HEK293 (cell line): ENCODE results near the gene INAVA.

Experiments
- KLF16 ChIP-seq: fragments of 450-650 bp; formaldehyde crosslinking; IDR thresholded peaks from 2 replicates; pipeline ENCODE4 v1.5.1; 2017; ENCODE audit warnings: missing biosample characterization, missing genetic modification characterization
- OSR2 ChIP-seq: fragments of 450-650 bp; formaldehyde crosslinking; IDR thresholded peaks from 2 replicates; pipeline ENCODE4 v1.5.1; 2016; ENCODE audit warnings: missing biosample characterization, missing genetic modification characterization
- PRDM10 ChIP-seq: fragments of 450-650 bp; formaldehyde crosslinking; IDR thresholded peaks from 2 replicates; pipeline ENCODE4 v1.5.1; 2016; ENCODE audit warnings: missing biosample characterization, missing genetic modification characterization
- ZBTB20 ChIP-seq: fragments of 450-650 bp; formaldehyde crosslinking; IDR thresholded peaks from 2 replicates; pipeline ENCODE4 v1.5.1; 2016; ENCODE audit warnings: missing biosample characterization, missing genetic modification characterization
- ZBTB7A ChIP-seq: fragments of 450-650 bp; formaldehyde crosslinking; IDR thresholded peaks from 2 replicates; pipeline ENCODE4 v1.5.1; 2016; ENCODE audit warnings: low read depth, missing biosample characterization, missing genetic modification characterization
- ZFP3 ChIP-seq: fragments of 450-650 bp; formaldehyde crosslinking; IDR thresholded peaks from 2 replicates; pipeline ENCODE4 v1.5.1; 2016; ENCODE audit warnings: low read depth, missing biosample characterization, missing genetic modification characterization
- ZNF146 ChIP-seq: fragments of 450-650 bp; formaldehyde crosslinking; IDR thresholded peaks from 2 replicates; pipeline ENCODE4 v1.5.1; 2016; ENCODE audit warnings: missing biosample characterization, missing genetic modification characterization
- ZNF214 ChIP-seq: fragments of 450-650 bp; formaldehyde crosslinking; IDR thresholded peaks from 2 replicates; pipeline ENCODE4 v1.5.1; 2017; ENCODE audit warnings: missing biosample characterization, mild to moderate bottlenecking, missing genetic modification characterization, borderline replicate concordance
- ZNF274 ChIP-seq, 2 experiments: fragments of 200-500 bp in 1 of 2; fragments of 450-650 bp in 1 of 2; sonication (Bioruptor generic) in 1 of 2; formaldehyde crosslinking in 1 of 2; IDR thresholded peaks; 2 replicates each; pipeline versions ENCODE4 v1.5.1 to v1.6.1; 2014 to 2016; ENCODE audit warnings: borderline replicate concordance in 1 of 2, inconsistent platforms in 1 of 2, low read length in 1 of 2, missing biosample characterization in 1 of 2, missing genetic modification characterization in 1 of 2
- ZNF449 ChIP-seq: fragments of 450-650 bp; formaldehyde crosslinking; IDR thresholded peaks from 2 replicates; pipeline ENCODE4 v1.5.1; 2017; ENCODE audit warnings: missing biosample characterization, mild to moderate bottlenecking, missing genetic modification characterization, moderate library complexity
- ZNF548 ChIP-seq: fragments of 450-650 bp; formaldehyde crosslinking; IDR thresholded peaks from 2 replicates; pipeline ENCODE4 v1.5.1; 2016; ENCODE audit warnings: missing biosample characterization, missing genetic modification characterization
- ZNF596 ChIP-seq: fragments of 450-650 bp; IDR thresholded peaks from 2 replicates; pipeline ENCODE4 v1.5.0; 2018; ENCODE audit warnings: missing biosample characterization, mild to moderate bottlenecking, missing genetic modification characterization, moderate library complexity
- ZNF629 ChIP-seq: fragments of 450-650 bp; formaldehyde crosslinking; IDR thresholded peaks from 2 replicates; pipeline ENCODE4 v1.5.1; 2017; ENCODE audit warnings: missing biosample characterization, missing genetic modification characterization
- ZNF654 ChIP-seq: fragments of 450-650 bp; formaldehyde crosslinking; IDR thresholded peaks from 2 replicates; pipeline ENCODE4 v1.5.1; 2016; ENCODE audit warnings: low read depth, missing biosample characterization, missing genetic modification characterization
- ZNF76 ChIP-seq: fragments of 450-650 bp; formaldehyde crosslinking; IDR thresholded peaks from 2 replicates; pipeline ENCODE4; 2016; ENCODE audit warnings: low read depth, missing biosample characterization, missing genetic modification characterization, borderline replicate concordance
- ZNF785 ChIP-seq: fragments of 450-650 bp; formaldehyde crosslinking; IDR thresholded peaks from 2 replicates; pipeline ENCODE4 v1.5.1; 2016; ENCODE audit warnings: missing biosample characterization, missing genetic modification characterization
- ZNF791 ChIP-seq: fragments of 450-650 bp; formaldehyde crosslinking; IDR thresholded peaks from 2 replicates; pipeline ENCODE4 v1.5.1; 2016; ENCODE audit warnings: missing biosample characterization, missing genetic modification characterization
- ZNF837 ChIP-seq: fragments of 450-650 bp; formaldehyde crosslinking; IDR thresholded peaks from 2 replicates; pipeline ENCODE4 v1.5.1; 2016; ENCODE audit warnings: missing biosample characterization, missing genetic modification characterization
- ZSCAN23 ChIP-seq: fragments of 450-650 bp; formaldehyde crosslinking; IDR thresholded peaks from 2 replicates; pipeline ENCODE4 v1.5.1; 2016; ENCODE audit warnings: missing biosample characterization, missing genetic modification characterization
- ZSCAN4 ChIP-seq: fragments of 450-650 bp; formaldehyde crosslinking; IDR thresholded peaks from 2 replicates; pipeline ENCODE4 v1.5.1; 2017; ENCODE audit warnings: missing biosample characterization, missing genetic modification characterization
- TF ChIP-seq, protein P1 (sequence below): fragments of 450-650 bp; formaldehyde crosslinking; IDR thresholded peaks from 2 replicates; pipeline ENCODE4 v1.5.1; 2016; ENCODE audit warnings: missing biosample characterization, missing genetic modification characterization
- TF ChIP-seq, protein P2 (sequence below): fragments of 450-650 bp; formaldehyde crosslinking; IDR thresholded peaks from 2 replicates; pipeline ENCODE4 v1.5.1; 2016; ENCODE audit warnings: missing biosample characterization, missing genetic modification characterization
- TF ChIP-seq, protein P3 (sequence below): fragments of 450-650 bp; formaldehyde crosslinking; conservative IDR thresholded peaks from 2 replicates; pipeline ENCODE4 v1.5.1; 2016; ENCODE audit warnings: low read depth, missing biosample characterization, missing genetic modification characterization
- TF ChIP-seq, protein P4 (sequence below): fragments of 450-650 bp; formaldehyde crosslinking; optimal IDR thresholded peaks from 2 replicates; pipeline ENCODE3; 2016; ENCODE audit warnings: missing biosample characterization, mild to moderate bottlenecking, missing genetic modification characterization

The INAVA gene

GRCh38 chr1:200867018-200867811 is 27.5 kb upstream of the INAVA start (continued):
- TF ChIP-seq ZNF791 (tag by site-specific recombination) (no peak), ZNF785 (tag by site-specific recombination) (no peak), KLF16 (tag by site-specific recombination) (no peak), ZNF629 (peak; percentile 31; the same call in 1 of the 2 replicates), ZSCAN23 (tag by site-specific recombination) (no peak), ZNF596 (0 out of 2 replicates have a peak, but pooled peaks have one; percentile 30), ZNF654 (no peak), ZBTB20 (tag by site-specific recombination) (no peak), ZBTB7A (tag by site-specific recombination) (no peak), ZNF837 (tag by site-specific recombination) (no peak), ZNF76 (tag by site-specific recombination) (no peak), ZNF548 (no peak), ZFP3 (no peak), OSR2 (tag by site-specific recombination) (peak; percentile 61; the same call in 1 of the 2 replicates), ZNF274 (IDR thresholded peaks at IDR 0.05; ENCODE audit: low read length) (no peak), ZNF274 (tag by site-specific recombination; IDR thresholded peaks at IDR 0.05; ENCODE audit: borderline replicate concordance) (no peak), ZNF449 (tag by site-specific recombination) (no peak), ZNF214 (no peak), ZSCAN4 (no peak), PRDM10 (tag by site-specific recombination) (no peak), ZNF146 (tag by site-specific recombination) (no peak)
- TF ChIP-seq, protein P1, sequence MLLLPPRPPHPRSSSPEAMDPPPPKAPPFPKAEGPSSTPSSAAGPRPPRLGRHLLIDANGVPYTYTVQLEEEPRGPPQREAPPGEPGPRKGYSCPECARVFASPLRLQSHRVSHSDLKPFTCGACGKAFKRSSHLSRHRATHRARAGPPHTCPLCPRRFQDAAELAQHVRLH (tag by site-specific recombination) = no peak
- TF ChIP-seq, protein P2, sequence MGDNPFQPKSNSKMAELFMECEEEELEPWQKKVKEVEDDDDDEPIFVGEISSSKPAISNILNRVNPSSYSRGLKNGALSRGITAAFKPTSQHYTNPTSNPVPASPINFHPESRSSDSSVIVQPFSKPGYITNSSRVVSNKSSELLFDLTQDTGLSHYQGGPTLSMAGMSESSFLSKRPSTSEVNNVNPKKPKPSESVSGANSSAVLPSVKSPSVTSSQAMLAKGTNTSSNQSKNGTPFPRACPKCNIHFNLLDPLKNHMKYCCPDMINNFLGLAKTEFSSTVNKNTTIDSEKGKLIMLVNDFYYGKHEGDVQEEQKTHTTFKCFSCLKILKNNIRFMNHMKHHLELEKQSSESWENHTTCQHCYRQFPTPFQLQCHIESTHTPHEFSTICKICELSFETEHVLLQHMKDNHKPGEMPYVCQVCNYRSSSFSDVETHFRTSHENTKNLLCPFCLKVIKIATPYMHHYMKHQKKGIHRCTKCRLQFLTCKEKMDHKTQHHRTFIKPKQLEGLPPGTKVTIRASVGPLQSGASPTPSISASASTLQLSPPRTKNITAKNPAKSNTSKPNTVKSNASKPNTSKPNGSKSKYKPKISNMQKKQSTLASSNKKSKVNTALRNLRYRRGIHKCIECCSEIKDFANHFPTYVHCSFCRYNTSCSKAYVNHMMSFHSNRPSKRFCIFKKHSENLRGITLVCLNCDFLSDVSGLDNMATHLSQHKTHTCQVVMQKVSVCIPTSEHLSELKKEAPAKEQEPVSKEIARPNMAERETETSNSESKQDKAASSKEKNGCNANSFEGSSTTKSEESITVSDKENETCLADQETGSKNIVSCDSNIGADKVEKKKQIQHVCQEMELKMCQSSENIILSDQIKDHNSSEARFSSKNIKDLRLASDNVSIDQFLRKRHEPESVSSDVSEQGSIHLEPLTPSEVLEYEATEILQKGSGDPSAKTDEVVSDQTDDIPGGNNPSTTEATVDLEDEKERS = no peak
- TF ChIP-seq, protein P3, sequence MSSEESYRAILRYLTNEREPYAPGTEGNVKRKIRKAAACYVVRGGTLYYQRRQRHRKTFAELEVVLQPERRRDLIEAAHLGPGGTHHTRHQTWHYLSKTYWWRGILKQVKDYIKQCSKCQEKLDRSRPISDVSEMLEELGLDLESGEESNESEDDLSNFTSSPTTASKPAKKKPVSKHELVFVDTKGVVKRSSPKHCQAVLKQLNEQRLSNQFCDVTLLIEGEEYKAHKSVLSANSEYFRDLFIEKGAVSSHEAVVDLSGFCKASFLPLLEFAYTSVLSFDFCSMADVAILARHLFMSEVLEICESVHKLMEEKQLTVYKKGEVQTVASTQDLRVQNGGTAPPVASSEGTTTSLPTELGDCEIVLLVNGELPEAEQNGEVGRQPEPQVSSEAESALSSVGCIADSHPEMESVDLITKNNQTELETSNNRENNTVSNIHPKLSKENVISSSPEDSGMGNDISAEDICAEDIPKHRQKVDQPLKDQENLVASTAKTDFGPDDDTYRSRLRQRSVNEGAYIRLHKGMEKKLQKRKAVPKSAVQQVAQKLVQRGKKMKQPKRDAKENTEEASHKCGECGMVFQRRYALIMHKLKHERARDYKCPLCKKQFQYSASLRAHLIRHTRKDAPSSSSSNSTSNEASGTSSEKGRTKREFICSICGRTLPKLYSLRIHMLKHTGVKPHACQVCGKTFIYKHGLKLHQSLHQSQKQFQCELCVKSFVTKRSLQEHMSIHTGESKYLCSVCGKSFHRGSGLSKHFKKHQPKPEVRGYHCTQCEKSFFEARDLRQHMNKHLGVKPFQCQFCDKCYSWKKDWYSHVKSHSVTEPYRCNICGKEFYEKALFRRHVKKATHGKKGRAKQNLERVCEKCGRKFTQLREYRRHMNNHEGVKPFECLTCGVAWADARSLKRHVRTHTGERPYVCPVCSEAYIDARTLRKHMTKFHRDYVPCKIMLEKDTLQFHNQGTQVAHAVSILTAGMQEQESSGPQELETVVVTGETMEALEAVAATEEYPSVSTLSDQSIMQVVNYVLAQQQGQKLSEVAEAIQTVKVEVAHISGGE (tag by site-specific recombination) = no peak
- TF ChIP-seq, protein P4, sequence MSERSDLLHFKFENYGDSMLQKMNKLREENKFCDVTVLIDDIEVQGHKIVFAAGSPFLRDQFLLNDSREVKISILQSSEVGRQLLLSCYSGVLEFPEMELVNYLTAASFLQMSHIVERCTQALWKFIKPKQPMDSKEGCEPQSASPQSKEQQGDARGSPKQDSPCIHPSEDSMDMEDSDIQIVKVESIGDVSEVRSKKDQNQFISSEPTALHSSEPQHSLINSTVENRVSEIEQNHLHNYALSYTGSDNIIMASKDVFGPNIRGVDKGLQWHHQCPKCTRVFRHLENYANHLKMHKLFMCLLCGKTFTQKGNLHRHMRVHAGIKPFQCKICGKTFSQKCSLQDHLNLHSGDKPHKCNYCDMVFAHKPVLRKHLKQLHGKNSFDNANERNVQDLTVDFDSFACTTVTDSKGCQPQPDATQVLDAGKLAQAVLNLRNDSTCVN (tag by site-specific recombination) = no peak
